ENCODE results near the gene GMPR. TPM values are rescaled to one million over a fixed set of nuclear protein-coding genes. Genes with fewer than 3 reads are reported as not detected.

Gene GMPR
- total RNA-seq, 1 experiment from 2014 or later: 109 TPM

Small RNAs within 50 kb of the gene (small RNA-seq; reads per million reads assigned to genes)
- 0 reads per million in 2 experiments for gene RF00019
- 0 reads per million in 2 experiments for gene RNU6-1114P

Other genes starting within 250 kb of the GMPR start
- 62.5 and 72.2 TPM in 2 replicates for gene MYLIP, start 109.5 kb upstream of the GMPR start, total RNA-seq (2014; rRNA removed; shearing (Covaris generic))

Data from SK-MEL-5 (cell line).